ENCODE measurements around the gene PYDC2.

The PYDC2 gene

GRCh38 chr3:191424881-191425280, 36.1 kb upstream of the PYDC2 start:
- DNase-seq (ENCODE audit: low read depth) = no peak
- TF ChIP-seq, protein P1, sequence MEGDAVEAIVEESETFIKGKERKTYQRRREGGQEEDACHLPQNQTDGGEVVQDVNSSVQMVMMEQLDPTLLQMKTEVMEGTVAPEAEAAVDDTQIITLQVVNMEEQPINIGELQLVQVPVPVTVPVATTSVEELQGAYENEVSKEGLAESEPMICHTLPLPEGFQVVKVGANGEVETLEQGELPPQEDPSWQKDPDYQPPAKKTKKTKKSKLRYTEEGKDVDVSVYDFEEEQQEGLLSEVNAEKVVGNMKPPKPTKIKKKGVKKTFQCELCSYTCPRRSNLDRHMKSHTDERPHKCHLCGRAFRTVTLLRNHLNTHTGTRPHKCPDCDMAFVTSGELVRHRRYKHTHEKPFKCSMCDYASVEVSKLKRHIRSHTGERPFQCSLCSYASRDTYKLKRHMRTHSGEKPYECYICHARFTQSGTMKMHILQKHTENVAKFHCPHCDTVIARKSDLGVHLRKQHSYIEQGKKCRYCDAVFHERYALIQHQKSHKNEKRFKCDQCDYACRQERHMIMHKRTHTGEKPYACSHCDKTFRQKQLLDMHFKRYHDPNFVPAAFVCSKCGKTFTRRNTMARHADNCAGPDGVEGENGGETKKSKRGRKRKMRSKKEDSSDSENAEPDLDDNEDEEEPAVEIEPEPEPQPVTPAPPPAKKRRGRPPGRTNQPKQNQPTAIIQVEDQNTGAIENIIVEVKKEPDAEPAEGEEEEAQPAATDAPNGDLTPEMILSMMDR (conservative IDR thresholded peaks at IDR 0.05; ENCODE audit: low read depth, low read length) = no peak
- H3K4me3 ChIP-seq (ENCODE audit: low read length) = no peak overlapping the region

- TF ChIP-seq, protein P1 (conservative IDR thresholded peaks at IDR 0.05; ENCODE audit: low read depth, low read length) = no peak
- H3K4me3 ChIP-seq (ENCODE audit: low read length) = peak overlapping the region; percentile 25
- no peak for DNase-seq (ENCODE audit: low read depth)
Measured at GRCh38 chr3:191425322-191425734, 35.6 kb upstream of the PYDC2 start.

- TF ChIP-seq, protein P1 (conservative IDR thresholded peaks at IDR 0.05; ENCODE audit: low read depth, low read length) = no peak
- no peak overlapping the region for H3K4me3 ChIP-seq (ENCODE audit: low read length)
- DNase-seq (ENCODE audit: low read depth) = no peak
Measured at GRCh38 chr3:191426311-191426710, 34.7 kb upstream of the PYDC2 start.

GRCh38 chr3:191428177-191428576, 32.8 kb upstream of the PYDC2 start:
- TF ChIP-seq, protein P1 (conservative IDR thresholded peaks at IDR 0.05; ENCODE audit: low read depth, low read length) = no peak
- H3K4me3 ChIP-seq (ENCODE audit: low read length) = no peak overlapping the region
- DNase-seq (ENCODE audit: low read depth) = no peak

- DNase-seq (ENCODE audit: low read depth) = no peak
- no peak overlapping the region for H3K4me3 ChIP-seq (ENCODE audit: low read length)
- TF ChIP-seq, protein P1 (conservative IDR thresholded peaks at IDR 0.05; ENCODE audit: low read depth, low read length) = no peak
Measured at GRCh38 chr3:191430103-191430502, 30.9 kb upstream of the PYDC2 start.

GRCh38 chr3:191431160-191431822, 29.7 kb upstream of the PYDC2 start:
- H3K4me3 ChIP-seq (ENCODE audit: low read length) = no peak overlapping the region
- TF ChIP-seq, protein P1 (conservative IDR thresholded peaks at IDR 0.05; ENCODE audit: low read depth, low read length) = no peak
- DNase-seq (ENCODE audit: low read depth) = no peak

GRCh38 chr3:191432162-191432561, 28.8 kb upstream of the PYDC2 start:
- TF ChIP-seq, protein P1 (conservative IDR thresholded peaks at IDR 0.05; ENCODE audit: low read depth, low read length) = no peak

More at GRCh38 chr3:191432162-191432561, 28.8 kb upstream of the PYDC2 start:
- DNase-seq (ENCODE audit: low read depth) = no peak
- H3K4me3 ChIP-seq (ENCODE audit: low read length) = no peak overlapping the region
